ENCODE results near the gene RAET1G.
"Not testable (repeated sequence)": the region's sequence is repeated elsewhere in the genome, so short reads cannot be mapped to it uniquely, and the experiment has no call there.

The RAET1G gene, protein sequence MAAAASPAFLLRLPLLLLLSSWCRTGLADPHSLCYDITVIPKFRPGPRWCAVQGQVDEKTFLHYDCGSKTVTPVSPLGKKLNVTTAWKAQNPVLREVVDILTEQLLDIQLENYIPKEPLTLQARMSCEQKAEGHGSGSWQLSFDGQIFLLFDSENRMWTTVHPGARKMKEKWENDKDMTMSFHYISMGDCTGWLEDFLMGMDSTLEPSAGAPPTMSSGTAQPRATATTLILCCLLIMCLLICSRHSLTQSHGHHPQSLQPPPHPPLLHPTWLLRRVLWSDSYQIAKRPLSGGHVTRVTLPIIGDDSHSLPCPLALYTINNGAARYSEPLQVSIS

DNA sequence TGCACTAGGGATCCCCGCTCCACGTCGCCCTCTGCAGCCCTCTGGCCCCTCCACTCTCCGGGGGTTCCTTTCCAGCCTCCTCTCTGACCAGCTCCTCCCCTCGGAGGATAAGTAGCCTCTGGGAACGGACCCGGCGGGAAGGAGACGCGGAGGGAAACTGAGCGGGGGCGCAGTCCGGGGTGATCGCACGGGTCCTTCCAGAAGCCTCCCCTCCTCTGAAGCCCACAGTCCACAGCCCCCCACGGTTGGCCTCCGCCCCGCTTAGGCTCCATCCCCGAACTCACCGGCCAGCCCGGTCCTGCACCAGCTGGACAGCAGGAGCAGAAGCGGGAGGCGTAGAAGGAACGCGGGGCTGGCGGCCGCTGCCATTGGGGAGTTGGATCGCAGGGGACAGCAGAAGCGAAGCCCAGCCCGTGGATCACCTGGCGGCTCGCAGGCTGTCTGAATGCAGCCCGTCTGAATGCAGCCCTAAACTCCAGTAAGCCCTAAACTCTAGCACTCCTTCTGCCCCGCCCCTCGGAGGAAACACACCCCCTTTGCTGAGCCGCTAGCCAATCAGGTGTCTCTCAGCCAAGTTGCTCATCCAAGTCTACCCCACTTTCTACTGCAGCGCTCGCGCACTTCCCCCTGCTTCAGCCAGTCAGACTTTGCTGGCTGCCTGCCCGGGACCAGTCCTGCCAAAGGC is at the start of gene RAET1G:
Gene RAET1G (minus strand): TSS at position 480 of the 685 bp plus-strand sequence. CDS start 111 bp downstream, at position 369.
- H3K27ac ChIP-seq: no peak within 1 kb of the TSS
- peak; percentile 85 for DNase-seq (ENCODE audit: low read depth, low spot score)

DNA sequence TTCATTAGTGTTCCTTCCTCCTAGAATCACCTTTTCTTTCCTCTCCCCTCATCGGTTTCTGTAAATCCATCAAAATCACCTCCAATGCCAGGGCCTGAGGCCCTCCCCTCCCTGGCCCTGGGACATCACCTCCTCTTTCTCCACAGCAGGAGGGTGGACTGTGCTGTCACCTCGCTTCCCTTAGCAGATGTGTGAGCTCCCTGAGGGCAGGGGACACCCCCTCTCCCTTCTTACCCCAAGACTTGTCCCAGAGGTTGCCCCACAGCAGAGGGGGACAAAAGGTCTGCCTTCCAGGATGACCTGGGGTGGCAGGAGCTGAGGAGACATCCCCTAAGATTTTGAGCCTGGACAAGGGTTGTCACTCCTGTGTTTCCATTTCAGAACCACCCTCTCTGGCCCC is 46.7 kb upstream of the RAET1G start:
- no peak overlapping the region for H3K27ac ChIP-seq
- no peak for DNase-seq (ENCODE audit: low read depth, low spot score)

DNA sequence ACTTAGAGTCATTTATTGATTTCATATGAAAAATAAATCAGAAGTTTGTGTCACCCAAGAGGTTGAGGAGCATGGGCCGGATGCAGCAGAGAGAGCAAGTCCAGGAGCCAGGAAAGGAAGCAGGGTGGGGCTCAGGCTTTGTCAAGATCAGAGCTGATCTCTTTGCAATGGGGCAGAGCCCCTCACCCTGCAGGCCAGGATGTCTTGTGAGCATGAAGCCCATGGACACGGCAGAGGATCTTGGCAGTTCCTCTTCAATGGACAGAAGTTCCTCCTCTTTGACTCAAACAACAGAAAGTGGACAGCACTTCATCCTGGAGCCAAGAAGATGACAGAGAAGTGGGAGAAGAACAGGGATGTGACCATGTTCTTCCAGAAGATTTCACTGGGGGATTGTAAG is 46.0 kb upstream of the RAET1G start:
- not testable (repeated sequence) for H3K27ac ChIP-seq; DNase-seq (ENCODE audit: low read depth, low spot score)

DNA sequence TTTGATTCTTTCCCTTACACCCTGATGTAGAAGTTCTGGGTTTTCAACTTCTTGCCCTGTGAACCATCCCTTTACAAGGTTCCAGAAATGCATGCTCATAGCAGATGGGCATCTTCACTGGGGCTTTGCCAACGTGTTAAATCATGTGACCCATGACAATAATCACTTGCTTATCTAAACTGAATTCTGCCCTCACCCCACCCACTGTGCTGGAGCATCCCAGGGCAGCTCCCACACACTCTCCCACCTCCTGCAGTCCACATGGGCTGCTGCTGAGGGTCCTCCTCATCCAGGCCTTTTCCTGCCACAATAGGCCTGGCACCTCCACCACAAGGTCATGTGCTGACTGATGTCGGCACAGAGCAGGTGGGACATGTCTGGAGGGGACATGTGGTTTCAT is 45.1 kb upstream of the RAET1G start:
- DNase-seq (ENCODE audit: low read depth, low spot score); H3K27ac ChIP-seq: not testable (repeated sequence)

DNA sequence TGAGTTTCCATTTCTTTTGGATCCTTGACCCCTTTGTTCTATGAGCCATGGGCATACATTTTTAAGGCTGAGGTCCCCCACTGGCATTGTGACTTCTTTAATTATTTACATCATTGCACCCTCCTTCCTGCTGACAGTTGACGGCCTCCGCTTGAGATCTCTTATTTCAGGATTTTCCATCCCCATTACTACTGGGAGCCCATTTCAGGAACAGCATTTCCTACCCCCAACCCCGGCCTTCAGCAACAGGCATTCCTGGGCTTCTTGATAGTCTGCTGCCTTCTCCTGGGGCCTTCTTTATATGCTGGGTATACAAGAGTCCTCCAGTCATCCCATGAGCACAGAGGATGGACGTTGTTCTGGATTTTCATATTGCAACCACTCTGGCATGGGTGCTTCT is 44.7 kb upstream of the RAET1G start:
- no peak for DNase-seq (ENCODE audit: low read depth, low spot score)
- H3K27ac ChIP-seq: no peak overlapping the region

DNA sequence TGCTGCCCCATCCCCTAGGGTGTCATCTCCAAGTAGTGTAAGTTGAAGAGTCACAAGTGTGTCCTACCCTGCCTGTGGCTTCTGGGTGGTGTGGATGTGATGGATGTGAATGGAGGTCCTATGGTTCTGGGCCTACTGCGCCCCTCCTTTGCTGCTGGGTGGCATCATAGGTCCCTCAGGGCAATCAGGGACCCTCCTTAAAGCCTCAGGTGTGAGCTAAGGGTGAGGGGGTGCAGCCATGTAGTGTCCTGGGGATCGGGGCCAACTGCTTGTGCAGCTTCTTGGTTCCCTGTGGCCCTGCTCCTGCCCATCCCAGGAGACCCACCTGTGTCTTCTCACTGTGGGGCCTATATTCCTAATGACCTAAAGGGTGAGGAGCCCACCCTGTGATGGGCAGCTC is 43.4 kb upstream of the RAET1G start:
- not testable (repeated sequence) for H3K27ac ChIP-seq; DNase-seq (ENCODE audit: low read depth, low spot score)

DNA sequence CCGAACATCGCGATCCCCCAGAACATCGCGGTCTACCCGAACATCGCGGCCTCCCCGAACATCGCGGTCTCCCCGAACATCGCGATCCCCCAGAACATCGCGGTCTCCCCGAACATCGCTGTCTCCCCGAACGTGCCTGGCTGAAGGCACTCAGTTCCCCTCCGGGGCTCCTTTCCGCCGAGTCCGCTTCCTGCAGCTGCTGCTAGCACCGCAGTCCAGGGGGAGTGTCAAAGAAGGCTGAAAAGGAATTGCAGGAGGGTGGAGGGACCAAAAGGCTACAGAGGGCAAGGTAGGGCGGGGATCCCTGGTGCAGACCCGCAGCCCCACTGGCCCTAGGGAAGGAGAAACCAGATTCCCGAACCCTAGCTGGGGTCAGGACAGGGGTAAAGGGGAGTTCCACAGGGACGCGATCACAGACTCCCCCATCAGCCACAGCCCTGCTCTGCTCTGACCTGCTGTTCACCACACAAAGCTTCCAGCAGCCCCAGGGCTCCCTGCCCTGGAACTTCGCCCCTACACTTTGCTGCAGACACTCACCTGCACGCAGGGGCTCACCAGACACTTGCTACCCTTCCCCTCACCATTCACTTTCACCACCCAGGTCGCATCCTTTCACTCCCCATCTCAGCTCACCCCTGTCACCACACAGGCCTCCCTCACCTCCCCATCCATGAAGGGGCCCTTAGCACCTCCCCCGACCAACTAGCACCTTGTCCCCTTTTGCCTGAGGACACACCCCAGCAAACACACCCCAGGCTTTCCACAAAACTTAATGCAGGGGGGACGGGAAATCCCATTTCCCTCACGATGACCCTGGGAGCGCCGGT is 42.5 kb upstream of the RAET1G start:
- no peak for DNase-seq (ENCODE audit: low read depth, low spot score)

DNA sequence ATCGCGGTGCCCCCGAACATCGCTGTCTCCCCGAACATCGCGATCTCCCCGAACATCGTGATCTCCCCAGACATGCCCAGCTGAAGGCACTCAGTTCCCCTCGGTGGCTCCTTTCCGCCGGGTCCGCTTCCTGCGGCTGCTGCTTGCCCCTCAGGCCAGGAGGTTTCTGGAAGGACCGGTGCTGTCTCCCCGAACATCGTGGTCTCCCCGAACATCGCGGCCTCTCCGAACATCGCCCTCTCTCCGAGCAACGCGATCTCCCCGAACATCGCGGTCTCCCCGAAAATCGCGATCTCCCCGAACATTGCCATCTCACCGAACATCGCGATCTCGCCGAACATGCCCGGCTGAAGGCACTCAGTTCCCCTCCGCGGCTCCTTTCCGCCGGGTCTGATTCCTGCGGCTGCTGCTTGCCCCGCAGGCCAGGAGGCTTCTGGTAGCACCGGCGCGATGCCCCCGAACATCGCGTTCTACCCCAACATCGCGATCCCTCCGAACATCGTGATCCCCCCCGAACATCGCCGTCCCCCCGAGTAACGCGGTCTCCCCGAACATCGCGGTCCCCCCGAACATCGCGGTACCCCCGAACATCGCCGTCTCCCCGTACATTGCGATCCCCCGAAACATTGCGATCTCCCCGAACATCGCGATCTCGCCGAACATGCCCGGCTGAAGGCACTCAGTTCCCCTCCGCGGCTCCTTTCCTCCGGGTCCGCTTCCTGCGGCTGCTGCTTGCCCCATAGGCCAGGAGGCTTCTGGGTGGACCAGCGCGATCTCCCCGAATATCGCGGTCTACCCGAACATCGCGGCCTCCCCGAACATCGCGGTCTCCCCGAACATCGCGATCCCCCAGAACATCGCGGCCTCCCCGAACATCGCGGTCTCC is 41.6 kb upstream of the RAET1G start:
- H3K27ac ChIP-seq: no peak overlapping the region
- no peak for DNase-seq (ENCODE audit: low read depth, low spot score)

More for the DNA sequence above, 42.5 kb upstream of the RAET1G start:
- H3K27ac ChIP-seq: no peak overlapping the region

DNA sequence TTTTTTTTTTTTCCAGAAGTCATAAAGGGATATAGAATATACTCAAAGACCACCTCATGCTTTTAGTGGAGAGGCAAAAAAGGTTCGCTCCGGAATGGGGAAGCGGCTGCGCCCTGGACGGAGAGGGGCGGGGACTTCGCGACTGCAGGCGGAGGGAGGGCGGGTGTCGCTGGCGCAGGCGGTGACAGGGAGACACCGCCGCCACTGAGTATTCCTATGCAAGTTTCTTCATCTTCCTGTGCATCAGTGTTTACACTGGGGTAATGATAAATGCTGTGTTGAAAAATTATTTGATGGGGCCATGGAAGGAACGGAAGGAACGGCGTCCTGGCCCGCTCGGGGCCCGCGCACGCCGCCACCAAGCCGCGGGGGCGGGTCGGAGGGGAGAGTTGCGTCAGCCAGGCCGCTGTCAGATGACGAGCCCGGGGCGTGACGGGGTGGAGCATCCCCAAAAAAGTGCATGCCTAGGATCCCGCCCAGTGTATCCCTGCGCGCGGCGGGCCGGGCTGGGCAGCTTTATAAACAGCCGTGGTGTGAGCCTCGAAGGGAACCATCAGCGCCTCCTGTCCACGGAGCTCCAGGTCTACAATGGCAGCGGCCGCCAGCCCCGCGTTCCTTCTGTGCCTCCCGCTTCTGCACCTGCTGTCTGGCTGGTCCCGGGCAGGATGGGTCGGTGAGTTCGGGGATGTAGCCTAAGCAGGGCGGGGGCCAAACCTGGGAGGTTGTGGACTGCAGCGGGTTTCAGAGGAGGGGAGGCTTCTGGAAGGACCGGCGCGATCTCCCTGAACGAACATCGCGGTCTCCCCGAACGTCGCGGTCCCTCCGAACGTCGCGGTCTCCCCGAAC is 40.8 kb upstream of the RAET1G start, which contains the start of gene ULBP1:
Gene ULBP1 (plus strand): TSS at position 482 of the 846 bp plus-strand sequence. CDS start 107 bp downstream, at position 589.
- H3K27ac ChIP-seq: peak within 1 kb of the TSS; percentile 71
- peak; percentile 12 for DNase-seq (ENCODE audit: low read depth, low spot score)

DNA sequence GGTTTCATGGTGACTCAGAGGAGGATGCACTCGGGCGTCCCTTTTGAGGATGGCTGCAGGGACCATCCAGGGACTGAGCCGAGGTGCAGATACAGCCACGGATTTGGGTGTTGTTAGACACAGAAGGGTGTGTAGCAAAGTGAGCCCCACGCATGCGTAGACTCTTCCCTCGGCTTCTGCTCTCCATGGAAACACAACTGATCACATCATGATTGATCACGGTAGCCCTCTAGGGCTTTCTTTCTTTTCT is 40.2 kb upstream of the RAET1G start:
- DNase-seq (ENCODE audit: low read depth, low spot score): no peak
- H3K27ac ChIP-seq: peak overlapping the region; percentile 71

DNA sequence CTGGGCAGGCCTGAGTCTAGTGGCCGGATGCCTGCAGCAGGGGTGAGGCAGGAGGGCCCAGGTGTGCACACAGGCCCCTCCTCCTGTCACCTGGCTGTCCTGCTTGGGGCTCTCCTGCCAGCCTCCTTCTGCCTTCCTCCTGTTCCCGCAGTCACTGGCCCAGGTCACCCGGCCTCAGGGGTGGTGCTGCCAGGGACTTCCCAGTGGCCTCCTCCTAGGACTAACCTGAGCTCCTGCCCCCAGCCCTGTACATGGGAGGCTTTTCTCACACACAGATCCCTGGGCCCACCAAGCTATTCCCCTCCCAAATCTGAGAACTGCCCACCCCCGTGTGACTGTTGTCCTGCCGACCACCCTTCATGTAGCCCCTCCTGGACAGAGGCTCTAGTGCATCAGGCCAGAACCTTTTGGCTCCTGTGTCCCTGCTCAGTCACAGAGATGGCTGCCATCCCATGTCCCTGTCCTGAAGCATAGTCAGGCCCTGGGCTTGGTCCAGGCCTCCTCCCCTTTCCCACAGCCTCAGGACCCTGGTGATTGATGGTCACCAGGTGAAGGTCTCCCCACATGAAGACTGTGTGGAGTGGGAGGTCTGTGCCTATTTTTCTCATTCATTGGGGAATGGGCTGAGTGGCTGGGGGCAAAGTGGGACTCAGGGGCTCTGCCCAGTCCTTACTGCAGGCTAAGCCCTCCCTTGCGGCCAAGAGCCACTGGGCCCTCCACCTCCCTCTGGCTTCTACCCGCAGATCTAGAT is 39.7 kb upstream of the RAET1G start:
- no peak for DNase-seq (ENCODE audit: low read depth, low spot score)
- H3K27ac ChIP-seq: peak overlapping the region; percentile 71

DNA sequence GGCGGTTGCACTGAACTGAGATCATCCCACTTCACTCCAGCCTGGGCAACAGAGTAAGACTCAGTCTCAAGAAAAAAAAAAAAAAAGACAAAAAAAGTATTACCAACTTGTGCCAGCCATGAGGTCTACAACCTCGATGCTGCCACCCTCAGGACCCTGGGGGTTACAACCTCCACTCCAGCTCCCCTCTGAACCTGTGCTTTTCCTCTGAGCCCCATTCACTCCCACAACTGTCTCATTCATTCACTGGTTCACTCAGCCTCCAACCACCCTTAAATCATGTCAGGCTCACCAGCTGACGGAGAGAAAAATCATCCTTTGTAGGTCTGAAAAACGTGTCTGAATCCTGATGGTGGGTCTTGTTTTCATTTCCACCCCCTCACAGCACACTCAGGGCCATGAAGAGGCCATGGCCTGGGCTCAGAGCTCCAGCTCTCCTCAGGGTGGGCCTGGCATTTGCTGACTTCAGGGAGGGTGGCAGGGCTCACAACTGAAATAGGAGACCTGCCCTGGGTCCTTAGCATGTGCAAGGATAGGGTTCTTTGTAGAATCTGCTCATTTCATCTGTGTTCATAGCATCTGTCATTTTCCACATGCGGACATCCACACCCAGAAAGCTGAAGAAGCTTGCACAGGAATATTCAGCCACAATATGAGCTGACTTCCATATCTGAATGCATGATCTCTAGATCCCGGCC is 39.0 kb upstream of the RAET1G start:
- no peak for DNase-seq (ENCODE audit: low read depth, low spot score)

DNA sequence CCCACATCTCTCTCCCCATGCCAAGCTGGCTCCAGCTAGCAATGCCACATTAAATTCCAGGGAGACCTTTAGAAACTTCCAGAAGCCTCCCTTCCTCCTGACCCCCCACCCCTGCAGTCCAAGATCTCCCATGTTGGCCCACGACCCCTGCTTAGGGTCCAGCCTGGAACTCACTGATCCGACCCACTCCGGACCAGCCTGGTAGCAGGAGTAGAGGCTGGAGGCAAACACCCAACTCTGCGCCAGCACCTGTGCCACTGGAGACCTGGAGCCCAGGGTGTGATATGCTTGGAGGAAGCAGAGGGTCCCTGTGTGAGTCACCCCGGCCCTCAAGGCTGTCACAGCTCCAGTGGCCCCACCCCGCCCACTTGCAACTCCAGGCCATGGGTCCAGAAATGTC is 37.6 kb upstream of the RAET1G start:
- DNase-seq (ENCODE audit: low read depth, low spot score): no peak
- no peak overlapping the region for H3K27ac ChIP-seq

More for the DNA sequence above, 39.0 kb upstream of the RAET1G start:
- H3K27ac ChIP-seq: no peak overlapping the region

DNA sequence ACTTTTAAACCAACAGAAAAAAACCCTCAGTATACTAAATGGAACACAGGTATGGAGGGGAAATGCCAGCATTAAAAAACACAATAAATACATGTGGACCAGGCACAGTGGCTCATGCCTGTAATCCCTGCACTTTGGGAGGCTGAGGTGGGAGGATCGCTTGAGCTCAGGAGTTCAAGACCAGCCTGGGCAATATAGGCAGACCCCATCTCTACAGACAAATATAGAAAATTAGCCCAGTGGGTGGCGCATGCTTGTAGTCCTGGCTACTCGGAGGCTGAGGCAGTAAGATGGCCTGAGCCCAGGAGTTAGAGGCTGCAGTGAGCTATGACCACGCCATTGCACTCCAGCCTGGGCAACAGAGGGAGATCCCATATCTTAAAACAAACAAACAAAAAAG is 36.9 kb upstream of the RAET1G start:
- not testable (repeated sequence) for DNase-seq (ENCODE audit: low read depth, low spot score); H3K27ac ChIP-seq

DNA sequence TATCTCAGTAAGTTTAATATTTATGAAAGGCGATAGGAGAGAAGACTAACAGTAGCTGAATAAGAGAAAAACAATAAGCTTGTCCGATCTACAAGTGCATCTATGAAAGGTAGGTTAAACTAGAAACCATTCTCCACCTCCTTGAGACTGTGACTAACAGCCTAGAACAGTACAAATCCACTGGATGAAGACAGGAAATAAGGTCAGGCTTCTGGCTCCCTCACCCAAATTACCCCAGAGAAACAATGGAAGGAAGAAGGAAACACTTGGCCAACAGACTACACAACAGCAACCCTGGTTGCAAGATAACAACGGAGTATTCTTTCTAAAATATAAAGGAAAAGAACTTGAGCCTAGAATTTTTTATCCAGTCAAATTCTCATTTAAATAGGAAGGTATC is 35.2 kb upstream of the RAET1G start:
- not testable (repeated sequence) for H3K27ac ChIP-seq; DNase-seq (ENCODE audit: low read depth, low spot score)

DNA sequence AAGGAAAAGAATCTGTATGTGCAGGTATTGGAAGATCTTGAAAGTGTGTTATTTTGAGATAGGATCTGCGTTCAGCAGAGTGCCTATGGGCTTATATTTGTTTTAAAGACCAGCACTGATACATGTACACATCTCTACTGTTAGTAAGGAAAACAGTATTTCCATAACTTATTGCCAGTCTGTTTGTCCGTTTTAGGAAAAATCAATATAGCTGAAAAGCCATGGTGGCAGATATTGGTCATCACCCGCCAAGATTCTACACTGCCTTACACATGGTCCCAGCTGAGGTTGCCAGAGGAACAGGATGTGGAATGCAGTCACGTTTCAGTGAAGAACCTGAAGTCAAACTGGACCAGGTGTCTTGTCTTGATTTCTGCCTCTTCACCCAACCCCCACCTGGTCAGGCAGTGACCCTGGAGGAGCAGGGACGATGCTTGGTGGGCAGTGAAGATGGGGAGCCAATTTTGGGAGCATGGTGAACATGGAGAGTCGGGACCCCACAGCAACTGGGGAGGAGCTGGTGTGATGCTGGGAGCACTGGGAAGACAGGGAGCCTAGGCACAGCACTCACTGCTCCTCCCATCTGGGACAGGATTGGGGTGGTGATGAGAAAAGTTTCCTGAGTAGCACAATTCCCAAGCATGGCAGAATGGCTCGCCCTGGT is 32.9 kb upstream of the RAET1G start:
- not testable (repeated sequence) for H3K27ac ChIP-seq

DNA sequence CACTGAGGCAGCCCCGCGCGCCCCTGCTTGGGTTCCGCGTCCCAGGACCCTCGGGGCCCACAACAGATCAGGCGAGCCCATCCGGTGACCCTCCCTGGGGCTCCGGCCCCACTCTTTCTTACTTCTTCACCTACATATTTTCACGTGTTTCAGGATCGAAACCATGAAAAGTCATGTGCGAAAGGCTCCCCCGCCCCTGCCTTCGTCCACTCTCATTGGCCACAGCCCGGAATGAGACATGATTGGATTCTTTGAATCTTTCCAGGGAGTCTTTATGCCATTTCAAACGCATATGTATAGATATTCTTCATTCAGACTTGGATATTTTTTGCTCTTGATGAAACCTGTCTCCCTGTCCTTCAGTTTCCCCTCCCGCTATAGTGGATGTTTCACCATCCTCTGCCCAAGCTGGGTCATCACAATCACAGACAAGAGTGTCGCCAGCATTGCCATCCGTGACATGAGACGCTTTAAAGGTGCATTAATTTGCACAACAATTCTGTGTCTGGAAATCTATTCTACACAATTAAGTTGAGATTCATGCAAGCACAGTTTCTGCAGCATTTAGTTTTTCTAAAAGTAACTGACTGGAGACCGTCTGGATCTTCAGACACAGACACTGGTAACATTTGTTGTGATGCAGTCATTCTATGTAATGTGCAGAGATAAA is 32.2 kb upstream of the RAET1G start:
- DNase-seq (ENCODE audit: low read depth, low spot score); H3K27ac ChIP-seq: not testable (repeated sequence)

More for the DNA sequence above, 32.9 kb upstream of the RAET1G start:
- DNase-seq (ENCODE audit: low read depth, low spot score): not testable (repeated sequence)

Measured in epithelial cell of prostate (primary cell).